H9 (cell line): Measurements from ENCODE around the gene MED7. TPM values are rescaled to one million over a fixed set of nuclear protein-coding genes. Genes with fewer than 3 reads are reported as not detected.

ENCODE experiments used
- DNase-seq: peaks from one replicate; pipeline ENCODE4 v3.0.0-alpha.2; 2017
- H2AFZ ChIP-seq: one replicate; pipeline ENCODE4 v1.6.1; 2013; ENCODE audit warnings: mild to moderate bottlenecking, low read length, control low read depth, moderate library complexity
- H2AK5ac ChIP-seq: 2 replicates; pipeline ENCODE4 v1.6.1; 2013; ENCODE audit warnings: low read length, control low read depth, mixed read lengths; ENCODE audit not compliant: insufficient read length
- H2BK120ac ChIP-seq: one replicate; pipeline ENCODE4 v1.6.1; 2013; ENCODE audit warnings: low read depth, mild to moderate bottlenecking, low read length, control low read depth, inconsistent platforms; ENCODE audit not compliant: poor library complexity, severe bottlenecking
- H2BK12ac ChIP-seq: 2 replicates; pipeline ENCODE4 v1.6.1; 2013; ENCODE audit warnings: low read length, control low read depth, mixed read lengths, low read depth; ENCODE audit not compliant: insufficient read length
- H2BK15ac ChIP-seq: 2 replicates; pipeline ENCODE4 v1.6.1; 2013; ENCODE audit warnings: low read depth, low read length, control low read depth
- H2BK20ac ChIP-seq: one replicate; pipeline ENCODE4 v1.6.1; 2013; ENCODE audit warnings: low read depth, mild to moderate bottlenecking, low read length, control low read depth, inconsistent platforms; ENCODE audit not compliant: poor library complexity, severe bottlenecking
- H2BK5ac ChIP-seq: 2 replicates; pipeline ENCODE4 v1.6.1; 2013; ENCODE audit warnings: low read length, control low read depth, mixed read lengths; ENCODE audit not compliant: insufficient read length
- H3K14ac ChIP-seq: 2 replicates; pipeline ENCODE4 v1.6.1; 2013; ENCODE audit warnings: low read length, control low read depth; ENCODE audit not compliant: insufficient read depth
- H3K18ac ChIP-seq: 2 replicates; pipeline ENCODE4 v1.6.1; 2013; ENCODE audit warnings: low read depth, mild to moderate bottlenecking, mixed read lengths, low read length, control low read depth; ENCODE audit not compliant: insufficient read length
- H3K23ac ChIP-seq: 2 replicates; pipeline ENCODE4 v1.6.1; 2013; ENCODE audit warnings: low read length, control low read depth, mixed read lengths, low read depth; ENCODE audit not compliant: insufficient read length
- H3K23me2 ChIP-seq: 2 replicates; pipeline ENCODE4 v1.6.1; 2013; ENCODE audit warnings: low read depth, mild to moderate bottlenecking, mixed read lengths, low read length, control low read depth; ENCODE audit not compliant: insufficient read length, poor library complexity, severe bottlenecking
- H3K27ac ChIP-seq: 2 replicates; pipeline ENCODE4 v1.5.1; 2013; ENCODE audit warnings: low read length, control low read depth, mixed read lengths, low read depth; ENCODE audit not compliant: insufficient read length
- H3K27me3 ChIP-seq: 2 replicates; pipeline ENCODE4 v1.6.1; 2013; ENCODE audit warnings: low read length, control low read depth, inconsistent platforms; ENCODE audit not compliant: insufficient read depth
- H3K4ac ChIP-seq: 2 replicates; pipeline ENCODE4 v1.6.1; 2013; ENCODE audit warnings: low read depth, mild to moderate bottlenecking, control low read depth, inconsistent platforms, low read length, moderate library complexity
- H3K4me1 ChIP-seq: 2 replicates; pipeline ENCODE4 v1.6.1; 2013; ENCODE audit warnings: low read length, control low read depth, inconsistent platforms; ENCODE audit not compliant: insufficient read depth
- H3K4me2 ChIP-seq: 2 replicates; pipeline ENCODE4 v1.6.1; 2013; ENCODE audit warnings: low read length, control low read depth, mixed read lengths; ENCODE audit not compliant: insufficient read length, insufficient read depth
- H3K56ac ChIP-seq: 2 replicates; pipeline ENCODE4 v1.6.1; 2013; ENCODE audit warnings: low read depth, mild to moderate bottlenecking, mixed read lengths, low read length, control low read depth; ENCODE audit not compliant: insufficient read length
- H3K79me1 ChIP-seq: 2 replicates; pipeline ENCODE4 v1.6.1; 2013; ENCODE audit warnings: low read depth, mild to moderate bottlenecking, moderate library complexity, low read length, control low read depth, inconsistent platforms; ENCODE audit not compliant: insufficient read depth, poor library complexity, severe bottlenecking
- H3K79me2 ChIP-seq: 2 replicates; pipeline ENCODE4 v1.6.1; 2013; ENCODE audit warnings: low read length, control low read depth, inconsistent platforms; ENCODE audit not compliant: insufficient read depth
- H3K9ac ChIP-seq: 2 replicates; pipeline ENCODE4 v1.6.1; 2013; ENCODE audit warnings: low read length, control low read depth, mixed read lengths; ENCODE audit not compliant: insufficient read length; ENCODE audit errors: extremely low read depth
- H3K9me3 ChIP-seq: one replicate; pipeline ENCODE4 v1.6.1; 2013; ENCODE audit warnings: low read depth, low read length, inconsistent platforms; ENCODE audit not compliant: control insufficient read depth
- H3T11ph ChIP-seq: one replicate; pipeline ENCODE4 v1.6.1; 2013; ENCODE audit warnings: mild to moderate bottlenecking, low read length, control low read depth, inconsistent platforms
- H4K20me1 ChIP-seq: one replicate; pipeline ENCODE4 v1.6.1; 2013; ENCODE audit not compliant: control insufficient read depth, insufficient read length, insufficient read depth
- H4K5ac ChIP-seq: 2 replicates; pipeline ENCODE4 v1.6.1; 2013; ENCODE audit warnings: low read depth, mild to moderate bottlenecking, mixed read lengths, low read length, control low read depth; ENCODE audit not compliant: insufficient read length
- H4K8ac ChIP-seq: replicated peaks from 2 replicates; pipeline ENCODE4 v1.6.1; 2013; ENCODE audit warnings: low read length, control low read depth, mixed read lengths, low read depth; ENCODE audit not compliant: insufficient read length
- H4K91ac ChIP-seq: 2 replicates; pipeline ENCODE4 v1.6.1; 2013; ENCODE audit warnings: low read depth, mild to moderate bottlenecking, moderate library complexity, mixed read lengths, low read length, control low read depth; ENCODE audit not compliant: insufficient read length
- H3K27ac Mint-ChIP-seq, 3 experiments: 2 replicates in 2 of 3; 3 replicates in 1 of 3; pipeline ENCODE4 v1.8.0; 2020 to 2021; ENCODE audit warnings: mixed read lengths in 3 of 3, mild to moderate bottlenecking in 1 of 3, moderate library complexity in 1 of 3
- H3K27me3 Mint-ChIP-seq: 2 replicates; pipeline ENCODE4 v1.8.0; 2021; ENCODE audit warnings: low read depth, mild to moderate bottlenecking, moderate library complexity, mixed read lengths
- H3K36me3 Mint-ChIP-seq, 3 experiments: 2 replicates in 2 of 3; 3 replicates in 1 of 3; pipeline ENCODE4 v1.8.0; 2020 to 2021; ENCODE audit warnings: low read depth in 3 of 3, mixed read lengths in 3 of 3; ENCODE audit not compliant: insufficient read depth in 1 of 3
- H3K4me1 Mint-ChIP-seq, 2 experiments: 2 replicates each; pipeline ENCODE4 v1.8.0; 2020; ENCODE audit warnings: mixed read lengths in 2 of 2
- H3K4me3 Mint-ChIP-seq, 2 experiments: 2 replicates in 1 of 2; 3 replicates in 1 of 2; pipeline ENCODE4 v1.8.0; 2020 to 2021; ENCODE audit warnings: mild to moderate bottlenecking in 2 of 2, mixed read lengths in 2 of 2, moderate library complexity in 1 of 2
- H3K9me3 Mint-ChIP-seq, 2 experiments: 2 replicates in 1 of 2; 3 replicates in 1 of 2; pipeline ENCODE4 v1.8.0; 2020; ENCODE audit warnings: mild to moderate bottlenecking in 2 of 2, mixed read lengths in 2 of 2, moderate library complexity in 1 of 2
- CTCF ChIP-seq: fragments of 200-600 bp; sonication (generic); conservative IDR thresholded peaks from 3 replicates; pipeline ENCODE4 v1.8.0; 2021; ENCODE audit warnings: antibody characterized with exemption, mild to moderate bottlenecking
- WGBS: extraction: QIAGEN DNeasy Blood & Tissue Kit; methylation state at CpG from one replicate; pipeline ENCODE4 v1.1.7; 2013; ENCODE audit warnings: missing lambda C conversion rate, low lambda C conversion rate, mixed read lengths; ENCODE audit not compliant: insufficient read length; ENCODE audit errors: extremely low coverage; 5-methylcytosine and 5-hydroxymethylcytosine counted together
- total RNA-seq: library from RNA; stranded (reverse); gene quantifications from 2 replicates; pipeline ENCODE4 v1.2.1, GENCODE V29; 2021

The MED7 gene
- total RNA-seq, 1 experiment from 2014 or later, result 10.7 TPM

- H3K27me3 Mint-ChIP-seq, result no peaks in the 10 kb centered on the region
- H3K9me3 Mint-ChIP-seq, result no peaks in the 10 kb centered on the region
- H3K23ac ChIP-seq, result no peak overlapping the region
- H3K27ac Mint-ChIP-seq, result 0 out of 7 replicates have a peak overlapping the region, but pooled peaks of 1 of the 3 experiments have one; percentile 42
- no peak overlapping the region for H2BK20ac ChIP-seq
- no peaks in the 10 kb centered on the region for H3K9me3 ChIP-seq
- no peaks in the 10 kb centered on the region for H3K4me1 ChIP-seq
- no peaks in the 10 kb centered on the region for H4K20me1 ChIP-seq
- H3K9ac ChIP-seq, result no peak overlapping the region
- no peak overlapping the region for H4K8ac ChIP-seq
- DNase-seq, result no peak
- H2BK15ac ChIP-seq, result no peak overlapping the region
- WGBS, result no CpG with 5 or more reads among the region's 6 CpGs
- H3K4me2 ChIP-seq, result no peak overlapping the region
- H3K27ac ChIP-seq, result no peak overlapping the region
- no peak overlapping the region for H3K4me3 Mint-ChIP-seq
- H4K5ac ChIP-seq, result no peak overlapping the region
- H3K18ac ChIP-seq, result no peak overlapping the region
- H3K36me3 Mint-ChIP-seq, result peaks cover 8 to 34% (median 29%) of the 10 kb centered on the region in 3 experiments; a peak in 6 of 7 replicates
- no peak overlapping the region for H2BK12ac ChIP-seq
- H2BK5ac ChIP-seq, result no peak overlapping the region
- no peaks in the 10 kb centered on the region for H3K27me3 ChIP-seq
- no peak overlapping the region for H2AFZ ChIP-seq
- H2AK5ac ChIP-seq, result no peak overlapping the region
- H3K14ac ChIP-seq, result no peak overlapping the region
- H3T11ph ChIP-seq, result no peak overlapping the region
- H3K23me2 ChIP-seq, result no peaks in the 10 kb centered on the region
- peaks cover 4 to 9% of the 10 kb centered on the region in 2 experiments for H3K4me1 Mint-ChIP-seq
- no peak overlapping the region for H3K4ac ChIP-seq
- H3K79me1 ChIP-seq, result peaks cover 5% of the 10 kb centered on the region
- H4K91ac ChIP-seq, result no peak overlapping the region
- no peak overlapping the region for H2BK120ac ChIP-seq
- H3K56ac ChIP-seq, result no peak overlapping the region
- no peaks in the 10 kb centered on the region for H3K79me2 ChIP-seq
- TF ChIP-seq CTCF, result no peak
Measured at GRCh38 chr5:157137691-157138090, 5.0 kb downstream of the MED7 start.
